HG03095 (cell line): ENCODE measurements around the gene LMTK3.

Experiments used
- ATAC-seq: cut with Tn5 transposase; IDR thresholded peaks from one replicate; pipeline ENCODE4 v1.9.1; 2021; ENCODE audit warnings: moderate library complexity; ENCODE audit not compliant: unreplicated experiment

Gene LMTK3, protein sequence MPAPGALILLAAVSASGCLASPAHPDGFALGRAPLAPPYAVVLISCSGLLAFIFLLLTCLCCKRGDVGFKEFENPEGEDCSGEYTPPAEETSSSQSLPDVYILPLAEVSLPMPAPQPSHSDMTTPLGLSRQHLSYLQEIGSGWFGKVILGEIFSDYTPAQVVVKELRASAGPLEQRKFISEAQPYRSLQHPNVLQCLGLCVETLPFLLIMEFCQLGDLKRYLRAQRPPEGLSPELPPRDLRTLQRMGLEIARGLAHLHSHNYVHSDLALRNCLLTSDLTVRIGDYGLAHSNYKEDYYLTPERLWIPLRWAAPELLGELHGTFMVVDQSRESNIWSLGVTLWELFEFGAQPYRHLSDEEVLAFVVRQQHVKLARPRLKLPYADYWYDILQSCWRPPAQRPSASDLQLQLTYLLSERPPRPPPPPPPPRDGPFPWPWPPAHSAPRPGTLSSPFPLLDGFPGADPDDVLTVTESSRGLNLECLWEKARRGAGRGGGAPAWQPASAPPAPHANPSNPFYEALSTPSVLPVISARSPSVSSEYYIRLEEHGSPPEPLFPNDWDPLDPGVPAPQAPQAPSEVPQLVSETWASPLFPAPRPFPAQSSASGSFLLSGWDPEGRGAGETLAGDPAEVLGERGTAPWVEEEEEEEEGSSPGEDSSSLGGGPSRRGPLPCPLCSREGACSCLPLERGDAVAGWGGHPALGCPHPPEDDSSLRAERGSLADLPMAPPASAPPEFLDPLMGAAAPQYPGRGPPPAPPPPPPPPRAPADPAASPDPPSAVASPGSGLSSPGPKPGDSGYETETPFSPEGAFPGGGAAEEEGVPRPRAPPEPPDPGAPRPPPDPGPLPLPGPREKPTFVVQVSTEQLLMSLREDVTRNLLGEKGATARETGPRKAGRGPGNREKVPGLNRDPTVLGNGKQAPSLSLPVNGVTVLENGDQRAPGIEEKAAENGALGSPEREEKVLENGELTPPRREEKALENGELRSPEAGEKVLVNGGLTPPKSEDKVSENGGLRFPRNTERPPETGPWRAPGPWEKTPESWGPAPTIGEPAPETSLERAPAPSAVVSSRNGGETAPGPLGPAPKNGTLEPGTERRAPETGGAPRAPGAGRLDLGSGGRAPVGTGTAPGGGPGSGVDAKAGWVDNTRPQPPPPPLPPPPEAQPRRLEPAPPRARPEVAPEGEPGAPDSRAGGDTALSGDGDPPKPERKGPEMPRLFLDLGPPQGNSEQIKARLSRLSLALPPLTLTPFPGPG (N-terminal part only)

GRCh38 chr19:48511800-48512503 is at the start of gene LMTK3:
TSS of gene LMTK3 (minus strand) at chr19:48511835. CDS start at chr19:48511576, 259 bp downstream.
- no peak for ATAC-seq

- no peak for ATAC-seq
These were observed 49.8 kb upstream of the LMTK3 start for GRCh38 chr19:48561412-48561811.

DNA sequence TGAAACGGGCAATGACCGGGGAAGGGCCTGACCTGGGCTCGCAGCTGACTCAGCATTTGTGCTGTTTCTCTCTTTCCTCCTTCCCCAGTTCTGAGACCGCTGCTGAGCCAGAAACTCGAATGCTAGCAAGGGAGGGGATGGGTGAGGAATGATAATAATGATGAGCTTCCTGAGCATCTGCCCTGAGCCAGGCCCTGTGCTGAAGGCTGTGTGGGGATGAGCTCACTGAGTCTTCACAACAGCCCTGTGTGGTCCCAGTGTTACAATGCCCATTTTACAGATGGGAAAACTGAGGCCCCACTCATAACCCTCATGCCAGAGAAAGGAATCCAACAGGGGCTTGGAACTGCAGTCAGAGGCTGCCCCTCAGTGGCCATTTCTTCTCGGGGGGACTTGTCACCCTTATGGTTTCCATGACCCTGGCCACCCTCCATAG is 48.5 kb upstream of the LMTK3 start:
- no peak for ATAC-seq

DNA sequence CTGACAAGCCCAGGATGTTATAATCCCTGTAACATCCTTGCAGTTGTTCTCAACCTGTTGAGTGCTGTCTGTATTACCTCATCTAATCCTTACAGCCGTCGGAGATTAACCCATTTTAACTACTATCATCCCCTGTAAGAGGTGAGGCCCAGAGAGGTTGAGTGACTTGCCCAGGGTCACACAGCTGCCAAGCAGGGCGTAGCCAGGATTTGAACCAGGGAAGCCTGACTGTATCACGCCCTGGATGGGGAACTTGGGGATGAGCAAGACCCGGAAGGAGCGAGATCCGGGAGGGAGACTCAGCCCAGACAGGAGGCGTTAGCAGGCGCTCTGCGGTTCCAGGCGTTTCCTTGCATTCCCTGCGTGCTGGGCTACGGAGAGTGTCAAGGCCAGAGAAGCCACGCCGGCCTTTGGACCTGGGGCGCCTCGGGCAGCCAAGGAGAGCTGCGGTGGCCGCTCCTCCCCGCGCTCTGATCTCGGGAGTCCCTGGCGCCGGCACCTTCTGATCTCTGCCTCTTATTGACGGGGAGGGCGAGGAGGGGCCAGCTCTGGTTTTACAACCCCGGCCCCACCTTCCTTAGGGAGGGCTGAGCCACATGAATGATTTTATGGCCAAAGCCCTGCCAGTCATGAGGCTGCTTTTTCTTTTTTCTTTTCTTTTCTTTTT is 46.5 kb upstream of the LMTK3 start:
- no peak for ATAC-seq

- ATAC-seq, result no peak
These were observed 45.2 kb upstream of the LMTK3 start for GRCh38 chr19:48556825-48557224.

DNA sequence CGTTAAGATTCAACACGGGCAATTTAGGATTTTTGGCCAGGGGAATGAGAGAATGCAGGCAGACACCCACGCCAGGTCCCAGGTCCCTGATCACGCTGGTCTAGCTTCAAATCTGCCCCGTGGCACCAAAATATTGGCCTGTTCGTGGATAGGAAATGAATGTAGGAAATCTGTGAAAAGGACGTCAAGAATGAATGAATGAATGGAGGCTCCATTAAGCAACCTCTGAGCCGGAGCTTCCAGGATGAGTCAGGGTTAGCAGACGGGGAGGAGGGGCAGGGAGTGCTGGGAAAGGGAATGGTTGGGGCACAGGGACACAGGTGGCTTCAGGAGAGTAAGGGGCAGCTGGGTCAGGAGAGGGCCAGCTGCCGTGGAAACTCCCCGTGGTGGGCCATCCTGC is 44.5 kb upstream of the LMTK3 start:
- ATAC-seq, result no peak

DNA sequence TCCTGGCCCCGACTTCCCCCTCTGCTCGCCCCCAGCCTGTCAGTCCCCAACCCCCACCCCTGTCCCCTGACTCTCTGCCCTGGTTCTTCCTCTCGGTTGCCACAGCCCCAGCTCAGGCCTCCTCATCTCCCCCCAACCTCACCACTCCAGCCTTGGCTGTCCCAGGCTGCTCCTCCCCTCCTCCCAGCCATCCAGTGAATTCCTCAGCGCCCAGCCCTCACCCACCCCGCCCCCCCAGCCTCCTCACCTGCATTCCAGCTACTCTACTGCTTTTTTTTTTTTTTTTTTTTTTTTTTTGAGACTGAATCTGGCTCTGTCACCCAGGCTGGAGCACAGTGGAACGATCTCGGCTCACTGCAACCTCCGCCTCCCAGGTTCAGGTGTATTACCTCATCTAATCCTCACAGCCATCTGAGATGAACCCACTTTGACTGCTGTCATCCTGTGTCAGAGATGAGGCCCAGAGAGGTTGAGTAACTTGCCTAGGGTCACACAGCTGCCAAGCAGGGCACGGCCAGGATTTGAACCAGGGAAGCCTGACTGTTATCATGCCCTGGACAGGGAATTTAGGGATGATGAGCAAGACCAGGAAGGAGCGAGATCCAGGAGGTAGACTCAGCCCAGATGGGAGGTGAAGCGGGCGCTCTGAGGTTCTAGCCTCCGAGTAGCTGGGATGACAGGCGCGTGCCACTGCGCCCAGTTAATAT is 42.9 kb upstream of the LMTK3 start:
- ATAC-seq, result no peak

- ATAC-seq, result no peak
These were observed 42.2 kb upstream of the LMTK3 start for GRCh38 chr19:48553676-48554384.

- ATAC-seq, result no peak
These were observed 41.0 kb upstream of the LMTK3 start for GRCh38 chr19:48552406-48553322.

DNA sequence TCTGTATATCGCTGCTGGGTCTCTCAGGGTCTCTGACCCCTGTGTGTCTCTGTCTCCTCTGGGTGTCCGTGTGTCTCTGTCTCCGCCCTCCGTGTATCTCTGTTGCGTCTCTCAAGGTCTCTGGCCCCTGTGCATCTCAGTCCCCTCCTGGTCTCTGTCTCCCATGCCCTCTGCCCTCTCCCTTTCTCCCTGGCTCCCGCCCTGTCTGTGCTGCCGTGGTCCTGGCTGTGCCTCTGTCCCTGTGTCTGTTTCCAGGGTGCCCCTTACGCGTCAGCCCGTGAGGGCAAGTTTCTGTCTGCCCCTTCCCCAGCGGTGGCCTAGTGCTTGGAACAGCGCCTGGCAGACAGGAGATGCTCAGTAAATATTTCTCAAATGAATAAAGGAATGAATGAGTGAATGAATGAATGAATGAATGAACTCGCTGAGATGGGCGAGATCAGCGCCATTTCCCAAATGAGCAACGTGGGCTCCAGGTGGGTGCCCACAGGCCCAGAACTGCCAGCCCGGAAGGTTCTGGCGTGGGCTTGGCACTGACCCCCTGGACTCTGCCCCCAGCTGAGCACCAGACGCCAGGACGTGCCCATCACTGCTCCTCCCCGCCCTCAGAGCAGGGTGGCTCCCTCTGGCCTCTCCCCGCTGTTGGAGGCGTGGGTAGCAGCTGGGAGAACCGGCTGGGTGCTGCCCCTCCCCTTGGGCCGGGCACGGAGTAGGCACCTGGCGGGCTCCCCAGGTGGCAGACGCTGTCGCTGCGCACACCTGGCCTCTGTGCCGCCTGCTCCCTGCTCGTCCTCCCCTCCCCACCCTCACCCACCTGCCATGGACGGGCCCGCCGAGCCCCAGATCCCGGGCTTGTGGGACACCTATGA is 40.0 kb upstream of the LMTK3 start, which contains the start of gene SULT2B1:
Gene SULT2B1 (plus strand): TSS at position 736 of the 866 bp plus-strand sequence. CDS start 81 bp downstream, at position 817.
- ATAC-seq, result no peak

DNA sequence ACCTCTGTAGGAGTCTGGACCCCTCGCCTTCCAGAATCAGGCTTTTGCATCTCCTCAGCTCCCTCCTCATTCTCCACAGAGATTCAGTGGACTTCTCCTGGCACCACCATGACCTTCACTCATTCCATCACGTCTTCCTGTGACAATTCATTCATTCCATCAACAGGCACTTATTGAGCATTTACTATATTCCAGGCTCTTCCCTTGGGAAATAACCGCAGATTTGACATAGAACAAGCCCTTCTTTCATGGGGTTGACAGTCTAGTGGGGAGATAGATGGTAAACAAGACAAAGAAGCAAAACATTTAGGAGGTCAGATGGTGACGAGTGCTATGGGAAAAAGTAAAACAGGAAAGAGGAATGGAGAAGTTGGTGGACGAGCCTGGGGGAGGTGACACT is 37.7 kb upstream of the LMTK3 start:
- ATAC-seq, result no peak

DNA sequence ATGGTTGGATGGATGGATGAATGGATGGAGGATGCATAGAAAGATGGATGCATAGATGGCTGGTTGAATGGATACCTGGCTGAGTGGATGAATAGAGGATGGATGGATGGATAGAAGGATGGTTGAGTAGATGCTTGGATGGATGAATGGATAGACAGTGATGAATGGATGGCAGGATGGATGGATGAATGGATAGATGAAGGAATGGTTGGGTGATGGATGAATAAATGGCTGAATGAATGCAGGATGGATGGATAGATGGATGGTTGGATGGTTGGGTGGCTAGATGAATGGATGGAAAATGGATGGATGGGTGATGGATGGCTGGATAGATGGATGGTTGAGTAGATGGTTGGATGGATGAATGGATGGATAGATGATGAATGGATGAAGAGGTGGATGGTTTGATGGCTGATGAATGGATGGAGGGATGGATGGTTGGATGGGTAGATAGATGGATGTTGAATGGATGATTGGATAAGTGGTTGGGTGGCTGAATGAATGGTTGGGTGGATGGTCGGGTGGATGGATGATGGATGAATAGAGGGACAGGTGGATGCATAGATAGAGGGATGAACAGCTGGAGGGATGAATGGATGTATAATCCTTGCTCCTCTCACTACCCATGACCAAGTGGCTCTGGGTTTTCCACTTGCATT is 36.7 kb upstream of the LMTK3 start:
- ATAC-seq, result no peak

DNA sequence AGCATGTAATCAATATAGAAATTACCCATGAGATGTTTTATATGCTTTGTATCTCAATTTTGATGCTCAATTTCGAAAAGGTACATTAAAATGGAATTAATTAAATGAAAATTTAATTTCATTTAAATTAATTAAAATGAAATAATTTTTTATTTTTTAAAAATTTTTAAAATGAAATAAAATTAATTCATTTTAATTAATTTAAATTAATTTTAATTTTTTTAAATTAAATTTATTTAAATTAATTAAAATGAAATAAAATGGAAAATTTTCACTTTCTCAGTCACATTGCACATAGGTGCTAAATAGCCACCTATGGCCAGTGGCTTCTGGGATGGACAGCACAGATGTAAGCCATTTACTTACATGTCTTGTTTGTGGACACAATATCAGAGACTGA is 36.1 kb upstream of the LMTK3 start:
- ATAC-seq, result no peak

DNA sequence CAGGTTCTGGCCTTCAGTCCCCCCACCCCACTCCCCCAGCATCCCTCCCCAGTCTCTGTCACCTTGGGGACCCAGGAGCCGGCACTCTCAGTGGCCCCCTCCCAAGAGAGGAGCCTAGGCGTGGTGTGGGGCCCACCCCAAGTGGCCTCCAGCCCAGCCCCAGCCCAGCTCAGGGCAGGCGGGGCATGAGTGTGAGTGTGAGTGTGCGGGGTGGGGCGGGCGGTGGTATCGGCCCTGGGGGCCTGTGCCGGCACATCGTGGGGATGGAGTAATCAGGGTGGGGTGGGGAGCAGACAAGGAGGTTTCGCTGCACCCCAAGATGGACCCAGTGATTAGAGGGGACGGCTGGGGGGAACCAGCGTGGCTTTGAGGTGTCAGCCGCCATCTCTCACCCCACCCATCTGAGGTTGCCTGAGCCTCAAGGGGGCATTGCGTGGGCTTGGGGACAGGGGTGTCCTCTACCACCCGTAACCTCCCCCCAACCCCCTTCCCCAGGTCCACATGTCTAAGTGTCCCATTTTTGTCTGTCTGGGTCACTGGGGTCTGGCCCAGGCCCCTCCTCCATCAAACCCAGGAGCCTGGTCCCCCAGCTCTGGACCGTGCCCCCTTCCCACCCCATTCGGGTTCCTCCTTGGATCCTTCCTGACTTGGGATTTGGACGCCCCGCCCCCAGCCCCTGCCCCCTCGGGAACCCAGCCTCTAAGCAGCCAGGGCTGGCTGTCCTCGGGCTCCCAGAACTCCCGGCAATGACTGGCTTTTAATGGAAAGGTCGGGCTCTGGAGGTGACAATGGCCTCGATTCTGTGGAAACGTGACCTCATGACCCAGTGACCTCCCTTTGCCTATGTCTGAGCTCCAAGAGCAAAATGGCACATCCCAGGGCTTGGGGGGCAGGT is 33.5 kb upstream of the LMTK3 start:
- ATAC-seq, result no peak

DNA sequence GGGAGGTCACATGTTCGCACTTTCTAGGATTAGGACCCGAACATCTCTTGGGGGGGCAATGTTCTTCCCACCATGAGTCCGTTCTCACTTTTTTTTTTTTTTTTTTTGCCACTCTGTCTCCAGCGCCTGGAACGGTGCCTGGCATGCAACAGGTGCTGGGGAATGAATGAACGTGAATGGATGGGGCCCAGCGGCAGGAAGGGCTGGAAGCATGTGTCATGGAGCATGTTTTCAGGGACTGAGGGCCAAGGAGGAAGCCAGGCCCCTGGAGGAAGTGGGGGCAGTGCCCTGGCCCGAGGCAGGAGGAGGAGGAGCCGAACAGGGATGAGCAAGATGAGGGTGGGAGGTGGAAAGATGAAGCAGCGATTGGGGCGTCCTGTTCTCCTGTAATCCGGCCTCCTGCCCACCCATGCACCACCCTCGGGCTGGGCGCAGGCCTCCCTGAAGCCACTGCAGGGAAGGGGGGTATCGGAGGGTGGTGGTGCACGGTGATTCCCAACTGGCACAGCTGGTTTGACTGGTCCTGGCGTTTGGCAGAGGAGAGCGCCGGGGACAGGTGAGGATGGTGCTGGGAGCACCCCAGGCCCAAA is 31.6 kb upstream of the LMTK3 start:
- no peak for ATAC-seq
